ENCODE measurements around the gene SLK.

DNA sequence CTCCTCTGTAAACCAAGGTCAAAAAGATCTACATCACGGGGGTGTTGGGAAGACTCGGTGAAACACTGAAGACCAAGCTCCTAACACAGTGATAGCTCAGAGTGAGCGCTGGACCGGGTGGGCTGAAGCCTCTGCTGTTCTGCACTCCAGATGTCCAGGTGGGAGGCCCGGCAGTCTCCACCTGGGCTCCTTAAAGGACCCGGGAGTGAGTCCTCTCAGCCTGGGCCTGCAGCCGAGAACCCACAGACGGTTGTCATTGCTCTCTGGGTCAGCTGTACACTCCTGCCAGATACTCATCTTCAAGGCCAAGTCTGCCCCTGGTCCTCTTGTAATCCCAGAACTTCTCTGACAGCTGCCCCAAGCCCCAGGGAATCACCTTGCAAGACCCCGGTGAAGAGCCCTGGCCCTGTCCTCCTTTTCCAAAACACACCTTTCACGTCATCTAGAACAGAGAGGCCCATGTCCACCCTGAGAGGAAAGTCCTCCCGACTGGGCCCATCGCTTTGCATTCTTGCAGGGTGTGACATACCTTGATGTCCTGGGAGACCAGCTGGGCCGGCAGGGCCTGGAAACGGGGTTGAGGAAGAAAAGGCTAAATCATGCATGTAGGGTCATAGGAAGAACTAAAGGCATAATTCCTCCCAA, 75.1 kb downstream of the SLK start:
- TF ChIP-seq EZH2phosphoT487 (conservative IDR thresholded peaks at IDR 0.05; ENCODE audit: low read length), result no peak
- TF ChIP-seq, protein P1, sequence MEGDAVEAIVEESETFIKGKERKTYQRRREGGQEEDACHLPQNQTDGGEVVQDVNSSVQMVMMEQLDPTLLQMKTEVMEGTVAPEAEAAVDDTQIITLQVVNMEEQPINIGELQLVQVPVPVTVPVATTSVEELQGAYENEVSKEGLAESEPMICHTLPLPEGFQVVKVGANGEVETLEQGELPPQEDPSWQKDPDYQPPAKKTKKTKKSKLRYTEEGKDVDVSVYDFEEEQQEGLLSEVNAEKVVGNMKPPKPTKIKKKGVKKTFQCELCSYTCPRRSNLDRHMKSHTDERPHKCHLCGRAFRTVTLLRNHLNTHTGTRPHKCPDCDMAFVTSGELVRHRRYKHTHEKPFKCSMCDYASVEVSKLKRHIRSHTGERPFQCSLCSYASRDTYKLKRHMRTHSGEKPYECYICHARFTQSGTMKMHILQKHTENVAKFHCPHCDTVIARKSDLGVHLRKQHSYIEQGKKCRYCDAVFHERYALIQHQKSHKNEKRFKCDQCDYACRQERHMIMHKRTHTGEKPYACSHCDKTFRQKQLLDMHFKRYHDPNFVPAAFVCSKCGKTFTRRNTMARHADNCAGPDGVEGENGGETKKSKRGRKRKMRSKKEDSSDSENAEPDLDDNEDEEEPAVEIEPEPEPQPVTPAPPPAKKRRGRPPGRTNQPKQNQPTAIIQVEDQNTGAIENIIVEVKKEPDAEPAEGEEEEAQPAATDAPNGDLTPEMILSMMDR (IDR thresholded peaks at IDR 0.05; ENCODE audit: insufficient read depth, low read length, poor library complexity, severe bottlenecking), result no peak
